DMS53 treated with DMSO at 0.1 percent for 48 hours (cell line): ENCODE results near the gene SLC6A11.

Experiments used
- DNase-seq: peaks from one replicate; lab custom pipeline; 2025; ENCODE audit not compliant: unreplicated experiment; lab: John Stamatoyannopoulos, UW

SLC6A11 gene

GRCh38 chr3:10788451-10788850 lies 27.6 kb upstream of the SLC6A11 start:
- DNase-seq: no peak

- DNase-seq: no peak
These were observed 25.3 kb upstream of the SLC6A11 start for GRCh38 chr3:10790713-10791112.

GRCh38 chr3:10792208-10792607 lies 23.8 kb upstream of the SLC6A11 start:
- DNase-seq: no peak

- DNase-seq: no peak
These were observed 17.2 kb upstream of the SLC6A11 start for GRCh38 chr3:10798600-10799367.

GRCh38 chr3:10804183-10804648 lies 11.8 kb upstream of the SLC6A11 start:
- DNase-seq: no peak

GRCh38 chr3:10806006-10806405 lies 10.0 kb upstream of the SLC6A11 start:
- DNase-seq: no peak

GRCh38 chr3:10808130-10808735 lies 7.8 kb upstream of the SLC6A11 start:
- no peak for DNase-seq

GRCh38 chr3:10808974-10809373 lies 7.1 kb upstream of the SLC6A11 start:
- no peak for DNase-seq

GRCh38 chr3:10810376-10810775 lies 5.7 kb upstream of the SLC6A11 start:
- no peak for DNase-seq

- no peak for DNase-seq
These were observed 2.6 kb upstream of the SLC6A11 start for GRCh38 chr3:10813425-10813824.

- DNase-seq: no peak
These were observed 1.4 kb upstream of the SLC6A11 start for GRCh38 chr3:10814623-10815022.

- no peak for DNase-seq
These were observed 541 bp upstream of the SLC6A11 start for GRCh38 chr3:10815487-10815886.

- DNase-seq: no peak
These were observed 830 bp downstream of the SLC6A11 start for GRCh38 chr3:10816863-10817253.

GRCh38 chr3:10817506-10817905 lies 1.5 kb downstream of the SLC6A11 start:
- no peak for DNase-seq

- DNase-seq: no peak
These were observed 6.0 kb downstream of the SLC6A11 start for GRCh38 chr3:10822055-10822454.

GRCh38 chr3:10822708-10823515 lies 6.9 kb downstream of the SLC6A11 start:
- no peak for DNase-seq

- no peak for DNase-seq
These were observed 7.4 kb downstream of the SLC6A11 start for GRCh38 chr3:10823516-10823818.

- DNase-seq: no peak
These were observed 8.4 kb downstream of the SLC6A11 start for GRCh38 chr3:10824468-10824867.

- DNase-seq: no peak
These were observed 17.9 kb downstream of the SLC6A11 start for GRCh38 chr3:10833855-10834414.

- no peak for DNase-seq
These were observed 18.9 kb downstream of the SLC6A11 start for GRCh38 chr3:10834951-10835350.

GRCh38 chr3:10835406-10835805 lies 19.4 kb downstream of the SLC6A11 start:
- DNase-seq: no peak

GRCh38 chr3:10836676-10837075 lies 20.6 kb downstream of the SLC6A11 start:
- no peak for DNase-seq
